ENCODE measurements around the gene IL4I1.

The IL4I1 gene

DNA sequence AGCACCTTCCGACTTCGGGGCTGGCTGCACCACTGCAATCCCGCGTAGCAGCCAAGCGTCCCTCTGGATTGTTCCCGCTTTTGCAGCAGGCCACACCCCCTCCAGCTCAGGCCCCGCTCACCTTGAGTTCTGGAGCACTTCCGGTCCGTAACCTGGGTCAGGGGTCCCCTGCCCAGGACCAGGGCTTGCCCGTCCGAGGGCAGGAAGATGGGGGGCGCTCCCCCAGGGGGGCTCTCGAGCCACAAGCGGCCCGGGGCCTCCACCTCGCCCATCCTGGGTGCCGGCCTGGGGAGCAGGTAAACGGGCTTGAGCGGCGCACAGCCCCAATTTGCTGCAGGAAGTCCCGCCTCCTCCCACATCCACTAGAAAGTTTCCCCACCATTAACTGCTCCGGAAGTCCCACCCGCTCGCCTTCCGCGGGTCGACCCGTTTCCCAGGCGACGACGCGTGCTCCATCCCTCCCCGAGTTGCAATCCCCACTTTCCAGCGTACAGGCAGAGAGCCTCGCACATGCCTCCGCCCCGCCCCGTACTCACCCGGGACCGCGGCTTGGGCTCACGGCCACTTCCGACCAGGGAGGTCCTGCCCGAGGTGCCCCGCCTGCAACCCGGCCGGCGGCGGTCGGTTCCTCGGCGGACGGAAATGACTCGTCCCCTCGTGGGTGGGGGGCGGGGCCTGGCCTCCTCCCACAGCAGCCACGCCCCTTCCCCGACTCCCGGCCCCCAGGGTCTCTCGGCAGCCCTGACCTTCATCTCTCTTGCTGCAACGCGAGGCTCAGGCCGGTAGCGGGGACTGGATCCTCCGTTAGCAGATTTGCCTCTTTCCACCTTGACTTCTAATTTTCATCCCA is 29.5 kb downstream of the IL4I1 start, which contains the start of gene PNKP:
PNKP (minus strand) TSS at position 644 of the 850 bp plus-strand sequence; CDS start at position 272, 372 bp downstream.
- DNase-seq (ENCODE audit: extremely low read depth in 1 of 2, low read depth in 1 of 2), result peak; percentile 84 to 89

GRCh38 chr19:49864890-49865289 is 31.8 kb downstream of the IL4I1 start:
- no peak for DNase-seq (ENCODE audit: extremely low read depth in 1 of 2, low read depth in 1 of 2)

GRCh38 chr19:49863935-49864320 is 32.8 kb downstream of the IL4I1 start:
- DNase-seq (ENCODE audit: extremely low read depth in 1 of 2, low read depth in 1 of 2), result no peak

- DNase-seq (ENCODE audit: extremely low read depth in 1 of 2, low read depth in 1 of 2), result no peak
Observed at GRCh38 chr19:49863254-49863934, 33.3 kb downstream of the IL4I1 start.

GRCh38 chr19:49862391-49863253 is 34.1 kb downstream of the IL4I1 start:
- DNase-seq (ENCODE audit: extremely low read depth in 1 of 2, low read depth in 1 of 2), result no peak

DNA sequence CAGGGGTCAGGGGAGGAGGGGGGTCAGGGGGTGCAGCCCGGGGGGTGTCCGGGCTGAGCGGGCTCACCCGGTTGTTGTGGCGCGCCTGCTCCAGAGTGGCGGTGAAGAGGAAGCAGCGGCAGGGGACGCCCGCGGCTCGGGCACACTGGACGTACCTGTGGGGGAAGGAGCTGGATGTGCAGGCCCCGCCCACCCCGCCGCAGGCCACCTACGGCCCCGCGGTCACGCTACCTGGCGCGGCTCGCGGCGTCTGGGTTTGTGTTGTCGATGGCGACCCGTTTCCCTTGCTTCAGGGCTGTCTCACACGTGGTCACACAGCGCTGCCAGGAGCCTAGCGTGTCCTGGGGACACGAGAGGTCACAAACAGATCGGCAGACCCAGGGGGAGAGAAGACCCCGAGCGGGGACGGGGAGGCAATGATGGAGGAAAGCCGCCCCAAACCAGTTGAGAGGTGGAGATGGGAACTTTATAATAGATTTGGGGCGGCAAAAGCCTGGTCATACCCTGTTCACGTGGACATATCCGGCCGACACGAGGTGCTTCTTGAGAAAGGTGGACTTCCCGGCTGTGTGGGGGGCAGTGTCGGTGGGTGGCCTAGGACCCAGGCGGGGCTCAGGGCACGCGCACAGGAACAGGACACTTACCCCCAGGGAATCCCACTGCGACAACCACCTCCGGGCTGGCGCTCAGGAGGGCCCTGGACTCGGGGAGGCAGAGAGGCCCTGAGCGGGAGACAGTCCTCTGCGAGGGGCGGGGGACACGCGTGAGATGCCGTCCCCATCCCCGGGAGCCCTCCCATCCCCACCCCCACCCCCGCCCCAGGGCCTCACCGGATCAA is 34.9 kb downstream of the IL4I1 start:
- DNase-seq (ENCODE audit: extremely low read depth in 1 of 2, low read depth in 1 of 2), result no peak

- DNase-seq (ENCODE audit: extremely low read depth in 1 of 2, low read depth in 1 of 2), result no peak
Observed at GRCh38 chr19:49861107-49861506, 35.6 kb downstream of the IL4I1 start.

GRCh38 chr19:49860336-49861102 is 36.2 kb downstream of the IL4I1 start:
- DNase-seq (ENCODE audit: extremely low read depth in 1 of 2, low read depth in 1 of 2), result no peak

DNA sequence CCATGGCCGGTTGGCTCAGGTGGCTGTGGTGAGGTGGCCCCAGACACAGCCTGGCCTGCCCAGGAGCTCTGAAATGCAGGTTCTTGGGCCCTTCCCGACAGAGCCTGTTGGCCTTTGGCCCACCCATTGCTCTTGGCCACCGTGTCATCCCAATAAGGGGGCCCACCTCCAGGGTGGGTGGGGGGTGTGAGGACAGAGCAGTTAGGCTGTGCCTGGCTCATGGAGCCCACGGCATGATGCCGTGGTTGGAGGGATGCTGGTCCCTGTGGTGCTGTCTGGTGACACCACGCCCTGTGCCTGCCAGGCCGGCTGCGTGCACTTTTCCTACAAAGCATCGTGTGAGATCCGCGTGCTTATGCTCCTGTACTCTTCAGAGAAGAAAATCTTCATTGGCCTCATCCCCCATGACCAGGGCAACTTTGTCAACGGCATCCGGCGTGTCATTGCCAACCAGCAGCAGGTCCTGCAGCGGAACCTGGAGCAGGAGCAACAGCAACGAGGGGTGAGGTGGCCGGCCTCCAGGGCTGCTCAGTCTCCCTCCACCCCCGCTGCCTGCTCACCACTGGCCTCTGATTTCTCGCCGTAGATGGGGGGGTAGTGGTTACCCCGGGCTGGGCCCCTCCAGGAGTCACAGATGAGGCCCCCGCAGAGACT is 36.9 kb downstream of the IL4I1 start:
- no peak for DNase-seq (ENCODE audit: extremely low read depth in 1 of 2, low read depth in 1 of 2)

- no peak for DNase-seq (ENCODE audit: extremely low read depth in 1 of 2, low read depth in 1 of 2)
Observed at GRCh38 chr19:49858088-49858985, 38.4 kb downstream of the IL4I1 start.

GRCh38 chr19:49857838-49858087 is 38.9 kb downstream of the IL4I1 start:
- no peak for DNase-seq (ENCODE audit: extremely low read depth in 1 of 2, low read depth in 1 of 2)

- DNase-seq (ENCODE audit: extremely low read depth in 1 of 2, low read depth in 1 of 2), result no peak
Observed at GRCh38 chr19:49857061-49857837, 39.4 kb downstream of the IL4I1 start.

GRCh38 chr19:49856574-49857021 is 40.1 kb downstream of the IL4I1 start:
- no peak for DNase-seq (ENCODE audit: extremely low read depth in 1 of 2, low read depth in 1 of 2)

DNA sequence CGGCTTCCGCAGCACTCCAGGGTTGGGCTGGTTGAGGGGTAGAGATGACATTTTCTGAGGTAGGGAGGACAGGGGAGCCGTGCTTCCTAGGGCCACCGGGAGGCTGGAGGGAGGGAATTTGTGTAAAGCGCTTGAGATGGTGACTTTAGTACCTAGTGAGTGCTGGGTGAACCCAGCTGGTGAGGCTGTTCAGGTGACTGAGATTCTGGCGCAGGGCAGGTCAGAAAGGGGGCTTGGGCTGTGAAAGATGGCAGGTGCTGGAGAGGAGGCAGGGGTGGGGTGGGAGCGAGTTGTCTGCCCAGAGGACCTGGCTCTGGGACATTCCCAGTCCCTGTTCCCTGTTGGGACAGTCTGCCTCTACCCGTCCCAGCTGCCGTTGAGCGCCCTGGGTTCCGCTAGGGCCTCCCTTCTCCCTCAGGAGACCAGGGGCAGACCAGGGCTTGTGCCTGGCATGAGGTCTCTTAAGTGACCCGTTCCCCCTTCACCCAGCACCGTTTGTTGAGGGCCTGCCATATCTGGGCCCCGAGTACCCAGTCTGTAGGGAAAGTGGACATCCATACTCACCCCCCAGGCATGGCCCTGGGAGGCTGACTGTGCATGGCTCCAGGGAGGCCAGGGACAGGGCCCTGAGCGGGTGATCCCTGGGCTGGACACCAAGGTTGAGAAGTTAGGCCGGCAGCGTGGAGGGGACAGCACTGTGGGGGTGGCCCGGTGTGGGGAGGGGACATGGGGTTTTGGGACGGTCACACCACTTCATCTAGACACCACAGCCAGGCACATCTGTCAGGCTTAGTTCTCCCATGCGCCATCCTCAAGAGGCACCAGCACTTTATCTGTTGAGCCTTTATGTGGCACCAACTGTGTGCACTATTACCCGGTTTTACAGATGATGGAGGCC is 40.8 kb downstream of the IL4I1 start:
- DNase-seq (ENCODE audit: extremely low read depth in 1 of 2, low read depth in 1 of 2), result no peak

DNA sequence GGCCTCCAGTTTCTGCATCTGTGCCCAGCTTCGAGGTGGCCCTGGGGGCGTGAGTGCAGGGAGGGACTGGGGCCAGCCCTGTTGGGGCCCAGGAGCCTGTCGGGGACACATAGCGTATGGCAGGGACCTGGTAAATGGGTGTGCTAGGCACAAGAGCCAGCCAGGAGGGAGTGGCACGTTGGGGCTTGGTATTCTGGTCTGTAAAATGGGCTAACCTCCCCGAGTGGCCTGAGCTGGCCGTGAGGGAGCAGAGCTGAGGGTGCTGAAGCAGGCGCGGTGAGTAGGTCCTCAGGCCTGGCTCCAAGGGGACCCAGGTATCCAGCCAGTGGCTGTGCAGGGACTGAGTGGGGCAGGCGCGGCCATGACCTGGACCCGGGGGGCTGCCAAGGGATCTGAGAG is 41.4 kb downstream of the IL4I1 start:
- DNase-seq (ENCODE audit: extremely low read depth in 1 of 2, low read depth in 1 of 2), result no peak

All from stimulated activated CD8-positive, alpha-beta memory T cell treated with anti-CD3 and anti-CD28 coated beads, Interleukin-7, amount 100 ng/mL, for 48 hours (primary cell).